Astrocyte (in vitro differentiated cells and primary cell): ENCODE results near the gene EXTL2.

ENCODE experiments used
- EZH2 ChIP-seq: IDR thresholded peaks from 2 replicates; pipeline ENCODE4 v1.6.1; 2012; ENCODE audit warnings: mild to moderate bottlenecking, low read length, inconsistent platforms; ENCODE audit not compliant: insufficient read depth
- TF ChIP-seq, protein P1 (sequence below): IDR thresholded peaks from 2 replicates; pipeline ENCODE4 v1.5.1; 2011; ENCODE audit warnings: low read depth, mild to moderate bottlenecking, inconsistent platforms, low read length, moderate library complexity; ENCODE audit not compliant: insufficient read depth

DNA sequence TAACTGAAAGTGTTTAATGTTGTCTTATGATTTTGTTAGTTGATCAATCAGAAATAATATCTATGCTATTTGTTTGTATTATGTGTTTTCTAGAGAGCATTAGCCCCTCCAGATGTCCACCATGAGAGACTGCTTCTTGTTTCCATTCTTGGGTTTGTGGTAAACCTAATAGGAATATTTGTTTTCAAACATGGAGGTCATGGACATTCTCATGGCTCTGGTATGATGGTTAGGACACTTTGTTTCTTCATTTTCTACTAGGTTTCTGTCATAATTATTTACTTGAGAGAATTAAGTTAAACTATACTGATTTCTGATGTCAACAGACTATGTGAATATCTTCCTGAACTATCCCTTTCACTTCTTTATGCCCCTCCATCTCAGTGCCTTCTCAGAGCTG is 17.4 kb upstream of the EXTL2 start:
- TF ChIP-seq, protein P1, sequence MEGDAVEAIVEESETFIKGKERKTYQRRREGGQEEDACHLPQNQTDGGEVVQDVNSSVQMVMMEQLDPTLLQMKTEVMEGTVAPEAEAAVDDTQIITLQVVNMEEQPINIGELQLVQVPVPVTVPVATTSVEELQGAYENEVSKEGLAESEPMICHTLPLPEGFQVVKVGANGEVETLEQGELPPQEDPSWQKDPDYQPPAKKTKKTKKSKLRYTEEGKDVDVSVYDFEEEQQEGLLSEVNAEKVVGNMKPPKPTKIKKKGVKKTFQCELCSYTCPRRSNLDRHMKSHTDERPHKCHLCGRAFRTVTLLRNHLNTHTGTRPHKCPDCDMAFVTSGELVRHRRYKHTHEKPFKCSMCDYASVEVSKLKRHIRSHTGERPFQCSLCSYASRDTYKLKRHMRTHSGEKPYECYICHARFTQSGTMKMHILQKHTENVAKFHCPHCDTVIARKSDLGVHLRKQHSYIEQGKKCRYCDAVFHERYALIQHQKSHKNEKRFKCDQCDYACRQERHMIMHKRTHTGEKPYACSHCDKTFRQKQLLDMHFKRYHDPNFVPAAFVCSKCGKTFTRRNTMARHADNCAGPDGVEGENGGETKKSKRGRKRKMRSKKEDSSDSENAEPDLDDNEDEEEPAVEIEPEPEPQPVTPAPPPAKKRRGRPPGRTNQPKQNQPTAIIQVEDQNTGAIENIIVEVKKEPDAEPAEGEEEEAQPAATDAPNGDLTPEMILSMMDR = no peak
- no peak for TF ChIP-seq EZH2
